GM15510 (cell line): ENCODE results near the gene PRXL2A.
A peak's percentile ranks its signal among the peaks of the same experiment; 100 is the strongest.

Experiments
- POLR2A ChIP-seq: IDR thresholded peaks from 3 replicates; pipeline ENCODE4 v1.6.1; 2011; ENCODE audit warnings: borderline replicate concordance; ENCODE audit not compliant: insufficient read length; ENCODE audit errors: extremely low read depth

Gene PRXL2A

GRCh38 chr10:80408242-80409101 lies at the start of gene PRXL2A:
PRXL2A (plus strand) TSS chr10:80408551; CDS start chr10:80420468, 11,917 bp downstream.
- TF ChIP-seq POLR2A = peak; percentile 59

- TF ChIP-seq POLR2A = no peak
These were observed 48.7 kb upstream of the PRXL2A start for GRCh38 chr10:80359644-80360043.

- TF ChIP-seq POLR2A = no peak
These were observed 42.8 kb upstream of the PRXL2A start for GRCh38 chr10:80365510-80365909.

- no peak for TF ChIP-seq POLR2A
These were observed 36.9 kb upstream of the PRXL2A start for GRCh38 chr10:80371467-80371866.

GRCh38 chr10:80372675-80373074 lies 35.7 kb upstream of the PRXL2A start:
- TF ChIP-seq POLR2A = no peak

- TF ChIP-seq POLR2A = no peak
These were observed 34.8 kb upstream of the PRXL2A start for GRCh38 chr10:80373502-80373901.

GRCh38 chr10:80379701-80380100 lies 28.6 kb upstream of the PRXL2A start:
- TF ChIP-seq POLR2A = no peak

GRCh38 chr10:80380185-80380584 lies 28.2 kb upstream of the PRXL2A start:
- TF ChIP-seq POLR2A = no peak

- TF ChIP-seq POLR2A = no peak
These were observed 25.4 kb upstream of the PRXL2A start for GRCh38 chr10:80382989-80383388.

- no peak for TF ChIP-seq POLR2A
These were observed 17.6 kb upstream of the PRXL2A start for GRCh38 chr10:80390740-80391139.

GRCh38 chr10:80392250-80392649 lies 16.1 kb upstream of the PRXL2A start:
- no peak for TF ChIP-seq POLR2A

GRCh38 chr10:80394358-80394916 lies 13.9 kb upstream of the PRXL2A start:
- no peak for TF ChIP-seq POLR2A

- no peak for TF ChIP-seq POLR2A
These were observed 11.3 kb upstream of the PRXL2A start for GRCh38 chr10:80397014-80397413.

GRCh38 chr10:80400136-80400804 lies 8.1 kb upstream of the PRXL2A start:
- no peak for TF ChIP-seq POLR2A

GRCh38 chr10:80405035-80405434 lies 3.3 kb upstream of the PRXL2A start:
- TF ChIP-seq POLR2A = no peak
